Natural killer cell (primary cell): ENCODE results near the gene ALG14. TPM values are rescaled to one million over a fixed set of nuclear protein-coding genes. Genes with fewer than 3 reads are reported as not detected.

Experiments
- ATAC-seq, 3 donors: fragments of 150-1000 bp in 2 of 3; fragments of 200-7000 bp in 1 of 3; cut with Tn5 transposase; 1 replicate in 1 of 3; 2 replicates in 2 of 3; pipeline ENCODE4 v1.10.0; 2021; ENCODE audit warnings: mild to moderate bottlenecking in 2 of 3, moderate library complexity in 2 of 3
- DNase-seq, 2 donors: peaks; one replicate each; pipeline versions ENCODE4 v3.0.0 to v3.0.0-alpha.2; 2013 to 2021; ENCODE audit warnings: mixed read lengths in 1 of 2
- H3K27ac ChIP-seq: one replicate; pipeline ENCODE4 v1.5.1; 2013; ENCODE audit warnings: mild to moderate bottlenecking, low read length
- H3K27me3 ChIP-seq: one replicate; pipeline ENCODE4 v1.6.1; 2013; ENCODE audit warnings: low read length; ENCODE audit not compliant: control insufficient read depth, insufficient read depth
- H3K36me3 ChIP-seq: one replicate; pipeline ENCODE4 v1.6.1; 2013; ENCODE audit warnings: low read length; ENCODE audit not compliant: control insufficient read depth, insufficient read depth
- H3K4me1 ChIP-seq: one replicate; pipeline ENCODE4 v1.6.1; 2013; ENCODE audit warnings: low read length; ENCODE audit not compliant: control insufficient read depth, insufficient read depth
- H3K4me3 ChIP-seq: one replicate; pipeline ENCODE4 v1.5.1; 2013; ENCODE audit warnings: low read length
- H3K9me3 ChIP-seq: one replicate; pipeline ENCODE4 v1.6.1; 2013; ENCODE audit warnings: low read length; ENCODE audit not compliant: control insufficient read depth, insufficient read depth
- H3K27ac Mint-ChIP-seq, 2 donors: one replicate each; pipeline ENCODE4 v1.8.0; 2022; ENCODE audit warnings: mild to moderate bottlenecking in 2 of 2, mixed read lengths in 2 of 2, moderate library complexity in 1 of 2
- H3K27me3 Mint-ChIP-seq, 2 donors: one replicate each; pipeline ENCODE4 v1.8.0; 2022; ENCODE audit warnings: low read depth in 2 of 2, mixed read lengths in 2 of 2
- H3K36me3 Mint-ChIP-seq: one replicate; pipeline ENCODE4 v1.8.0; 2022; ENCODE audit warnings: mixed read lengths
- H3K4me1 Mint-ChIP-seq, 2 donors: one replicate each; pipeline ENCODE4 v1.8.0; 2022; ENCODE audit warnings: mixed read lengths in 2 of 2
- H3K4me3 Mint-ChIP-seq: one replicate; pipeline ENCODE4 v1.8.0; 2022; ENCODE audit warnings: mild to moderate bottlenecking, moderate library complexity, mixed read lengths
- H3K9me3 Mint-ChIP-seq, 2 donors: one replicate each; pipeline ENCODE4 v1.8.0; 2022; ENCODE audit warnings: mixed read lengths in 2 of 2
- CTCF ChIP-seq: fragments of 200-600 bp; IDR thresholded peaks from one replicate; pipeline ENCODE4 v1.8.0; 2022; ENCODE audit warnings: antibody characterized with exemption
- WGBS: methylation state at CpG from one replicate; pipeline ENCODE4 v1.1.7; 2013; ENCODE audit warnings: missing lambda C conversion rate; ENCODE audit not compliant: insufficient coverage; 5-methylcytosine and 5-hydroxymethylcytosine counted together
- intact Hi-C: fragments of 100-400 bp; cut with micrococcal nuclease; formaldehyde crosslinking; loops from one replicate; pipeline ENCODE4 v1.14.2; 2022
- total RNA-seq, 4 donors: library from RNA; stranded (reverse); fragments of 120-200 nt in 1 of 4; gene quantifications; one replicate each; pipeline versions ENCODE4 v1.2.3 to v1.2.4, GENCODE V29; 2013 to 2022

The ALG14 gene
- total RNA-seq, 3 donors from 2014 or later (not counting 1 experiment from before 2014, with no cell fraction given): 0.48 to 2.3 (median 1.1) TPM

GRCh38 chr1:95116580-95117206 lies 43.9 kb upstream of the ALG14 start:
- H3K27me3 ChIP-seq: peaks cover 29% of the 10 kb centered on the region
- H3K27ac ChIP-seq: no peak overlapping the region
- H3K4me3 Mint-ChIP-seq: peak overlapping the region; percentile 77
- H3K36me3 Mint-ChIP-seq: no peaks in the 10 kb centered on the region
- 2% methylated on average over 15 of the region's 17 CpGs for WGBS
- H3K4me1 ChIP-seq: peaks cover 10% of the 10 kb centered on the region
- H3K4me3 ChIP-seq: peak overlapping the region; percentile 45
- no peaks in the 10 kb centered on the region for H3K36me3 ChIP-seq
- peak in 1 of 2 donors; percentile 71 for DNase-seq
- no peak overlapping the region for H3K27ac Mint-ChIP-seq
- H3K4me1 Mint-ChIP-seq: peaks cover 0 to 9% of the 10 kb centered on the region in 2 donors
- intact Hi-C loops: no loop called here
- H3K9me3 ChIP-seq: no peaks in the 10 kb centered on the region
- H3K9me3 Mint-ChIP-seq: no peaks in the 10 kb centered on the region
- no peak for TF ChIP-seq CTCF
- ATAC-seq: peak in 2 of 3 donors; percentile 54 to 66
- H3K27me3 Mint-ChIP-seq: peaks cover 51 to 68% of the 10 kb centered on the region in 2 donors

GRCh38 chr1:95115708-95116137 lies 43.0 kb upstream of the ALG14 start:
- H3K27me3 ChIP-seq: peaks cover 29% of the 10 kb centered on the region
- Mint-ChIP-seq H3K36me3 (no peaks in the 10 kb centered on the region), H3K27ac (no peak overlapping the region), H3K9me3 (no peaks in the 10 kb centered on the region), H3K4me1 (peaks cover 0 to 9% of the 10 kb centered on the region in 2 donors), H3K27me3 (peaks cover 53 to 71% of the 10 kb centered on the region in 2 donors), H3K4me3 (peak overlapping the region; percentile 60)
- intact Hi-C loops: no loop called here
- H3K4me3 ChIP-seq: no peak overlapping the region
- no peak for DNase-seq
- no peaks in the 10 kb centered on the region for H3K9me3 ChIP-seq
- H3K27ac ChIP-seq: no peak overlapping the region
- H3K4me1 ChIP-seq: peaks cover 10% of the 10 kb centered on the region
- ATAC-seq: no peak
- 69% methylated on average over 3 of the region's 3 CpGs for WGBS
- H3K36me3 ChIP-seq: no peaks in the 10 kb centered on the region
- TF ChIP-seq CTCF: no peak

GRCh38 chr1:95113684-95114083 lies 40.9 kb upstream of the ALG14 start:
- Mint-ChIP-seq H3K4me1 (peaks cover 0 to 9% of the 10 kb centered on the region in 2 donors), H3K4me3 (no peak overlapping the region), H3K27me3 (peaks cover 36 to 58% of the 10 kb centered on the region in 2 donors), H3K9me3 (no peaks in the 10 kb centered on the region), H3K36me3 (no peaks in the 10 kb centered on the region), H3K27ac (no peak overlapping the region)
- no peak for TF ChIP-seq CTCF
- DNase-seq: no peak
- Histone ChIP-seq H3K27me3 (peaks cover 16% of the 10 kb centered on the region), H3K27ac (no peak overlapping the region), H3K4me1 (peaks cover 10% of the 10 kb centered on the region), H3K9me3 (no peaks in the 10 kb centered on the region), H3K4me3 (no peak overlapping the region), H3K36me3 (no peaks in the 10 kb centered on the region)
- intact Hi-C loops: no loop called here
- no CpG with 5 or more reads among the region's 1 CpG for WGBS
- no peak for ATAC-seq

- Histone ChIP-seq H3K27me3 (peaks cover 3% of the 10 kb centered on the region), H3K9me3 (no peaks in the 10 kb centered on the region), H3K36me3 (no peaks in the 10 kb centered on the region), H3K27ac (no peak overlapping the region), H3K4me1 (no peaks in the 10 kb centered on the region), H3K4me3 (no peak overlapping the region)
- H3K9me3 Mint-ChIP-seq: no peaks in the 10 kb centered on the region
- no peak overlapping the region for H3K27ac Mint-ChIP-seq
- peaks cover 25 to 53% of the 10 kb centered on the region in 2 donors for H3K27me3 Mint-ChIP-seq
- DNase-seq (no peak), ATAC-seq (no peak)
- no CpG with 5 or more reads among the region's 1 CpG for WGBS
- H3K36me3 Mint-ChIP-seq: no peaks in the 10 kb centered on the region
- no peak overlapping the region for H3K4me3 Mint-ChIP-seq
- no peaks in the 10 kb centered on the region for H3K4me1 Mint-ChIP-seq
- no peak for TF ChIP-seq CTCF
- intact Hi-C loops: no loop called here
Measured at GRCh38 chr1:95111014-95111413, 38.3 kb upstream of the ALG14 start.
